Hematopoietic multipotent progenitor cell (in vitro differentiated cells): ENCODE data around the gene SPAG9. TPM values are rescaled to one million over a fixed set of nuclear protein-coding genes. Genes with fewer than 3 reads are reported as not detected.
"Not testable (repeated sequence)": the region's sequence is repeated elsewhere in the genome, so short reads cannot be mapped to it uniquely, and the experiment has no call there.

Experiments
- DNase-seq, 3 donors: peaks; one replicate each; pipeline ENCODE4 v3.0.0-alpha.2; 2011 to 2015; ENCODE audit warnings: low read depth in 2 of 3, low spot score in 2 of 3
- total RNA-seq: library from RNA; depleted of rRNA; stranded (reverse); fragments of >200 nt; gene quantifications from one replicate; pipeline ENCODE4 v1.2.3, GENCODE V29; 2012

SPAG9 gene
- total RNA-seq, 1 donor, result 52.0 TPM

DNA sequence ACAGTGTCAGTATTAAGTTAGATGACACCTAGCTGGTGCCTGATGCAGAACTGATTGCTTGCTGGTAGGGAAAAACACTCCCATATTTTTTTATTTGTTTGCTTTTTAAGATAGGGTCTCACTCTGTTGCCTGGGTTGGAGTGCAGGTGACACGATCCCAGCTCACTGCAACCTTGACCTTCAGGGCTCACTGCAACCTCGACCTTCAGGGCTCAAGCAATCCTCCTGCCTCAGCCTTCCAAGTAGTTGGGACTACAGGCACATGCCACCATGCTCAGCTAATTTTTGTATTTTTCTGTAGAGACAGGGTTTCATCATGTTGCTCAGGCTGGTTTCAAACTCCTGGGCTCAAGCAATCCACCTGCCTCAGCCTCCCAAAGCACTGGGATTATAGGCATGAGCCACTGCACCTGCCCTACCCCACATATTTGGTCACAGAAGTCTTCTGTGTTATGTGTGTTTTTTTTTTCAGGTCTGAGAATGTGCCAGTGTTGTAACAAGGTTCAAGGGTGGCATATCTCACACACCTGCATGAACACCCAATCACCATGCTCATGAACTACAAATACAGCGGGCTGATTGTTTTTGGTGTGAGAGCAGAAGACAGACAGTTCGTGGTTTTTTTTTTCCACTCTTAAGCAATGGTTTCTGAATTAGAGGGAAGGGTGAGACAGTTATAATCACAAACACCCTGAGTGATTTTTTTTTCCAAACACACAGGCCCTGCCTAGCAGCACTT, 22.8 kb downstream of the SPAG9 start:
- no peak for DNase-seq

DNA sequence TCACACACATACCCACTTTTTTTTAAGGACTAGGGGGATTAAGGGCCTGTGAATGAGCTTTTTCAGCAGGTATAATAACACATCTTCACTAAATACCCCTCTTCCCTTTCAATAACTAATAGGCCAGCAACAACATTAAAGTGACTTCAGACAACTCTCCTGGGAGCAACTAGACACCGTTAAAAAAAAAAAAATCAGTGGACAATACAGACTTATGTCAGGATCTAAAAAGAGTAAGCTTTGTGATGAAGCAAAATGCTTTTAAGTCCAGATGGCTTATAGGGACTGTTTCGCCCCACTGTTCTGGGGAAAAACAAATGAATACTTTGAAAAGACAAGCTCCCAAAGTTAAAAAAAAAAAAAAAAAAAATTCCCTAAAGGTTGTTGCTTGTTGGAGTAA, 29.0 kb downstream of the SPAG9 start:
- no peak for DNase-seq

DNA sequence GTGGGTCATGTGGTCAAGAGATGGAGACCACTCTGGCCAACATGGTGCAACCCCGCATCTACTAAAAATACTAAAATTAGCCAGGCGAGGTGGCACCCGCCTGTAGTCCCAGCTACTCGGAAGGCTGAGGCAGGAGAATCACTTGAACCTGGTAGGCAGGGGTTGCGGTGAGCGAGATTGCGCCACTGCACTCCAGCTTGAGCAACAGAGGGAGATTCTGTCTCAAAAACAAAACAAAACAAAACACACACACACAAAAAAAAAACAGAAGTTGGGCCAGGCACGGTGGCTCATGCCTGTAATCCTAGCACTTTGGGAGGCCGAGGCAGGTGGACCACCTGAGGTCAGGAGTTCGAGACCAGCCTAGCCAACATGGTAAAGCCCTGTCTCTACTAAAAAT, 31.8 kb downstream of the SPAG9 start:
- DNase-seq, result not testable (repeated sequence)

DNA sequence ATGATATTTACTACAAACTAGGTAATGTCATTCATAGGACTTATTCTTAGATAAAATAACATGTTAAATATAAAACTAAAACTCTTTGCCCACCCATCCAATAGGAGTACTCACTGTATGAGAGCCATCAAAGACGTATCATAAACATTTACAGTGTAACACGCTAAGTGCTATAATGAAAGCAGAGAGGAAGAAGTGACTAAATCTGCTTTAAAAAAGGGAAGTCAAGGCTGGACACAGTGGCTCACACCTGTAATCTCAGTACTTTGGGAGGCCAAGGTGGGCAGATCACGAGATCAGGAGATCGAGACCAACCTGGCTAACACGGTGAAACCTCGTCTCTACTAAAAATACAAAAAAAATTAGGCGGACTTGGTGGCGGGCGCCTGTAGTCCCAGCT, 32.4 kb downstream of the SPAG9 start:
- no peak for DNase-seq

DNA sequence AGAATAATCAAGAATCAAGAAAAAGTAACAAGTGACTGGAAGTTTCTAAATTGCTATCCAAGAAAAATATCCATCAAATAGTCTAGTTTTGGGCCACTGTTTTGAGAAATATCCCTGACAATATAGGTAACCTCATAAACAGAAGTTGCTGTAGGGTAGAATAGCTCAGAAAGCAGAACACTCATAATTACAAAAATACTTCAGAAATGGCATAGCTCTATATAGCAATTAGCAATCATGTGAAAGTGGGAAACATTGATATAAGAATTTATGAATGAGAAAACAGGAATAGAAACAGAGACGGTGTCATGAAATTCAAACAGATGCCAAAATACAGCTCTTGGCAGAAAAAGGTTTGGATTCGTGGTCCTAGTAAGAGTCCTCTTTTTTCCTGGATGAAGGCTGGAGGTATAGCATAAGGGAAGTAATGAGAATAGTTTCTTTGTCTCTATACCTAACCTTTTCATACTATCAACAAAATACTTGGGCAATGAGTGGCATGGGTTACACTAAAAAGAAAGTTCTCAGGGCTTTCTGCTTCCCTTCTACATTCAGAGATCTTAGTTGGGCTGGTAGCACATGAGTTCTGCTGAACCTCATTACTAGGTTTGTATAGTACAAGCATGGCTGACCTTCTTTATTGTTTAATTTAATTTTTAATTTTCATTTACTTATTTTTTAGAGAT, 33.5 kb downstream of the SPAG9 start:
- DNase-seq, result no peak

DNA sequence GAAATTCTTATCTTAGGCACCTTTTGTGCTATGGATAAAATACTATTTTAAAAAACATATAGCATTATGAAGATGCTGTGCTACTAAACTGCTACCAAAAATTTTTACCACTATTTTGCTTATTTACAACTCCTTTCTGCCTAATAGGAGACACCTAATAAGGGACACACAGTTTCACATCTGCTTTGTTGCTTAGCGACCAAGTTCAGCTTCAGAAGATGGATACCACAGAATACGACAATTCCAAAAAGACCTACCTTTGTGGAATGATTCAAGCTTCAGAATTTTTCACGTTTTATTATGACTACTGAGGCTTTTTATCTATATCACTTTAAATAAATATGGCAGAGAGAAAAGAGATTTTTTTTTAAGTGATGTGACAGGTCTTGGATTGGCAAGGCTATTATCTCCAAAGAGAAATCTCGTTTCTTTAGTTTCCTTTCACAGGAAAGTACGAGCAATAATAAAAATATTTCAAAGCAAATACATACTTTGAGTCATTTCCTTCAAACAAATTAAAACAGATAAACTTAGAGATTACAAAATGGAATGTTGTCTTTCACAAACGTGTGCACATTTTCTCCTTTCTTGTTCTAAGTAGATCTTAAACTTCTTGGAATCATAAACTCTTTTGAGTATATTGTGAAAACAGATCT, 35.4 kb downstream of the SPAG9 start:
- DNase-seq, result no peak

DNA sequence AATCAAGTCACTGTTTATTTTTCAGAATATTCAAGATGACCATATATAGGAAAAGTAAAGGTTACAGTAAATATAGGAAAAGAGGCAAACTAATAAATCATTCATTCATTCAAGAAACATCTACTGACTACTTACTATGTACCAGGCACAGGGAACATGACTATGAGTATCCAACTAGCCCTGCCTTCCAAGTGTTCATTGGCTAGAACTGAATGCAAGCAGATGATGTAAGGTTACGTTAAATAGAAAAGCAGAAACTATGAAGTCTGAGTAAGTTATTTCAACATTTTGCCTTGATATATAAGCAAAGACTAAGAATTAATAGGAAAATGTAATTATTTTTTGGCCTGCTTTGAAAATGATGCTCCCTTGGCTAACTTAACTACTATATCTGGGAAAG, 36.7 kb downstream of the SPAG9 start:
- no peak for DNase-seq

DNA sequence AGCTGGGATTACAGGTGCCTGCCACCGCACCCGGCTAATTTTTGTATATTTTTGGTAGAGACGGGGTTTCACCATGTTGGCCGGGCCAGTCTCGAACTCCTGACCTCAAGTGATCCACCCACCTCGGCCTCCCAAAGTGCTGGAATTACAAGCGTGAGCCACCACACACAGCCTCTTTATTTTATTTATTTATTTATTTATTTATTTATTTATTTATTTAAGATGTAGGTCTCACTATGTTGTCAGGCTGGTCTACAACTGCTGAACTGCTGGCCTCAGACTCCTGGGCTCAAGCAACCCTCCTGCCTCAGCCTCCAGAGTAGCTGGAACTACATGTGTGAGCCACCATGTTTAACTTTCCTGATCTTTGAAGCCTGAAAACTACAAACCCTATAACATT, 37.3 kb downstream of the SPAG9 start:
- not testable (repeated sequence) for DNase-seq

DNA sequence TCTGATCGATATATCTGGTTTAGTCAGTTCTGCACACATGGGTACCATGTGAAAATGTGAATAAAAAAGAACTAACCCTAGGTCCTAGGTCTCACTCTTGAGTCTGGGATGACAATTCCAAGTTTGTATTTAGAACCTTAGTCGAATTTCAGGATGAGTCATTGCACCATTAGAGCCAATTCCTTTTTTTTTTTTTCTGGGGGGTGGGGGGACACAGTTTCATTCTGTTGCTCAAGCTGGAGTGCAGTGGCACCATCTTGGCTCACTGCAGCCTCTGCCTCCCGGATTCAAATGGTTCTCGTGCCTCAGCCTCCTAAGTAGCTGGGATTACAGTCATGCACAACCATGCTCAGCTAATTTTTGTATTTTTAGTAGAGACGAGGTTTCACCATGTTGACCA, 41.6 kb downstream of the SPAG9 start:
- DNase-seq, result no peak

DNA sequence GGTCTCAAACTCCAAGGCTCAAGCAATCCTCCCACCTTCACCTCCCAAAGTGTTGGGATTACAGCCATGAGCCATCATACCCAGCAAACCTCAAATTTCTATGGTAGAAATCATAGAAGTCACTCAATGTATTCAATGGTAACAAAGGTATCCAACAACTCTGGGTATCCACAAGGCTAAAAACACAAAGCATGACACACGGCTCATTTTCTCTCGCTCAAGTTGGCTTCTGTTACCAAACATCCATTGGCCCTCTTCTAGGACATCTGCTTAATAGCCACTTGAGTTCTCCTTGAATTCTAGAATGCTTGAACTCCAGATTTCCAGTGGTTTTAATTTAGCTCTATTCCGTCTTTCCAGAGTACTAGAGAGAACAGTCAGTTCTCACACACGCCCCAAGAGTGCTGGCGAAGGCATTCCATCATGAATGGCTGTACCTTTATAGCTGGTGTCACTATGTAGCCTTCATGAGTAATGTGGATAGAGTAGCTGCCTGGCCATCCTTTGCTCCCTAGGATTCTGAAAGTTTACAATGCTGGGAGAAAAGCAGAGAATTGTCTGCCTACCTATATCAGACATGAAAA, 42.6 kb downstream of the SPAG9 start:
- DNase-seq, result no peak

DNA sequence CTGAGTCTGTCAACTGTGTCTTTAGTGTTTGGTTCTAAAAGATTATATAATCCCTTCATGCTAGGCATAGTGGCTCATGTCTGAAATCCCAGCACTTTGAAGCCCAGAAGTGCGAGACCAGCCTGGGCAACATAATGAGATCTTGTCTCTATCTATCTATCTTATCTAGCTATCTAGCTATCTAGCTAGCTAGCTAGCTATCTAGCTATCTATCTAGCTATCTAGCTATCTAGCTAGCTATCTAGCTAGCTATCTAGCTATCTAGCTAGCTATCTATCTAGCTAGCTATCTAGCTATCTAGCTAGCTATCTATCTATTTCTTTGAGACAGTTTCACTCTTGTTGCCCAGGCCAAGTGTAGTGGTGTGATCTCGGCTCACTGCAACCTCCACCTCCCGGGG, 43.8 kb downstream of the SPAG9 start:
- DNase-seq, result no peak

DNA sequence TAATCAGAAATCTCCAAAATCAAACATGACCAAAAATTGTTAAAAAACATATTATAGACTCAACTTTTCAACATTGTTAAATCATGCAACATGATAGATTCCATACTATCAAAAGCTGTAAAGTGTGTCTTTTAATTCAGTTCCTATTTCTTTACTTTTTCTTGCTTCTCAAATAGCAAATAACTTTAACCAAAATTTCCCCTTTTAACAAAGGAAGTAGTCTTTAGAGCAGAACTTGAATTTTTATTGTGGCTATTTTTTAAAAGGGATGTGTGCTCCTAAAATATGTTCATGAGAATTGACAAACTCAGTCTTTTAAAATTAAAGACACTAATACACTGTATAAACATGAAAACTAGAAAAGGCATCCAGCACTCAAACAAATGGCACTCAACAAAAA, 49.1 kb downstream of the SPAG9 start:
- DNase-seq, result no peak

DNA sequence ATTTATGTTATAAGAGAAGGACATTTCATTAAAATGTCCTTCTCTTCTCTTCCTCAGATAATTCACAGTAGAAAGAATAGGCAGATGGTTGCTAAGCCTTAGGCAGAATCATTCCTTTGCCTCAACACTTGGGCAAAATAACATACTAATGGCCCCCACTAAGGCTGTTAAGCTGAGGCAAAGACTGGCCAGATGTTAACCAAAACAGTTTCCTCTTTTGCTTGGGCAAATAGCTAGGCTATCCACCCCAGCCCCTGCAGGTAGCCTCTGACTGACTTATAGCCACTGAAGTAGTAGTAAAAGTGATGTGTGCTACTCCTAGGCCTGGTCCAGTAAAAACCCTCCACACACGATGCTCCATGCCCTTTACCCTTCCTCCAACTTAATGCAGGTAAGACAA, 55.2 kb downstream of the SPAG9 start:
- DNase-seq, result peak in 1 of 3 donors; percentile 27

DNA sequence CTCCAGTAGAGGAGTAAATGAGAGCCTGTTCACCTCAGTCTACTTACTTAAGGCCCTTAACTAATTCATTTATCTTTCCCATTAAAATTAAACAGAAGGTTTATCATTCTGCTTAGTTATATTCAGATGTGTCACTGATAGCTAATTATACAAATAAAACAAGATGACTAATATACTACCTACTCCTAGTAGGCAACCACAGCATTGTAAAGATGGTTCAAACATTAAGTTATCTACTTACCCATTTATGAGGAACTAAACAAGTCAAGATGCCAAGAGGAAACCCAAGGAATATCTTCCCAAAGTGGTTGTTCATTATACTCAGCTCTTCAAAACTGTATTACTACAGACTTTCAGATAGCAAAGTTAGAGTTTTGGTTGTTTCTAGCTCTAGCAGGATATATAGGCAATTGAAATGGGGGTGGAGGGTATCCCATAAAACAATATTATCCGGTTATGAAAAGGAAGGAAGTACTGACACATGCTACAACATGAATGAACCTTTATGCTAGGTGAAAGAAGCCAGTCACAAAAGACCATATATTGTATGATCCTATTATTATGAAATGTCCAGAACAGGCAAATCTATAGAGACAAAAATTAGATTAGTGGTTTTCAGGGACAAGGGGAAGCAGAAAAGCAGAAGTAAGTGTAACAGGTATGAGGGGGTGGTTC, 56.5 kb downstream of the SPAG9 start:
- no peak for DNase-seq

DNA sequence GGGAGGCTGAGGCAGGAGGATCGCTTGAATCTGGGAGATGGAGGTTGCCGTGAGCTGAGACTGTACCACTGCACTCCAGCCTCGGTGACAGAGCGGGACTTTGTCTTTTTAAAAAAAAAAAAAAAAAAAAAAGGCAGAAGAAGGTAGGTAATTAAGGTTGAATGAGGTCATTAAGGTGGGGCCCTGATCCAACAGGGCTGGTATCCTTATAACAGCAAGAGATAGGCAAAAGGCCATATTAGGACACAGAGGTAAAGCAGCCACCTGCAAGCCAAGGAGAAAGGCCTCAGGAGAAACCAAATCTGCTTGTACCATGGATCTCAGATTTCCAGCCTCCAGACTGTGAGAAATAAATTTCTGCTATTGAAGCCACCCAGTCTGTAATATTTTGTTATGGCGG, 60.3 kb downstream of the SPAG9 start:
- no peak for DNase-seq

DNA sequence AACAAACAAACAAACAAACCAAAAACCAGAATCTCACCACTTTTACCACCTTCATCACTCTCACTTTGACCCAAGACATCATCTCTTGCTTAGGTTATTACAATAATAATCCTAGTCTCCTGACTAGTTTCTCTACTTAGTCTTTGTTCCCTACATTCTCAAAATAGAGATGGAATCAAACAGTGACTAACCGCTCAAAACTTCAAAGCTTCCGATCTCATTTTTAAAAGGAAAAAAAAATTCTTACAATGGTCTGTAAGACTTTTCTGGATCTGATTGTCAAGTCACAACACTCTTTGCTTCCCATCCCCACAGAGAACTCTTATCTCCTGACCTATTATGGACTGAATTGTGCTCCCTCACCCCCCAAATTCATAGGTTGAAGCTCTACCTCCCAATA, 60.9 kb downstream of the SPAG9 start:
- DNase-seq, result no peak

DNA sequence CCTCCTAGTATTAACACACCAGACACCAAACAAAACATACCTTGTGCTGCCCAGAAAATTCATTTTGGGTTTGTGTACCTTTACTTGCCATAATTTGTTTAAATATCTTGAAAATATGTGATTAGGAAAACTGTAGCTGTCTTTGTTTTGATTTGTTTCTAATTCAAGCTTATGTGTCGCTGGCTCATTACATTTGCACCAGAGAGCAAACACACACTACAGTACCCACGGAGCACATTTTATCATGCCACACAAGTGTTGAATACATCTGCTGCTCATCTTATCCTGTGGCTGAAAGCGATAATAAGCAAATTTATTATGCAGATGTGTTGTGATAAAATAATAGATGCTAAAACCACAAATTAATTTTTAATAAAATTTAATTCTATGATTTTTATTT, 63.1 kb downstream of the SPAG9 start:
- DNase-seq, result no peak

DNA sequence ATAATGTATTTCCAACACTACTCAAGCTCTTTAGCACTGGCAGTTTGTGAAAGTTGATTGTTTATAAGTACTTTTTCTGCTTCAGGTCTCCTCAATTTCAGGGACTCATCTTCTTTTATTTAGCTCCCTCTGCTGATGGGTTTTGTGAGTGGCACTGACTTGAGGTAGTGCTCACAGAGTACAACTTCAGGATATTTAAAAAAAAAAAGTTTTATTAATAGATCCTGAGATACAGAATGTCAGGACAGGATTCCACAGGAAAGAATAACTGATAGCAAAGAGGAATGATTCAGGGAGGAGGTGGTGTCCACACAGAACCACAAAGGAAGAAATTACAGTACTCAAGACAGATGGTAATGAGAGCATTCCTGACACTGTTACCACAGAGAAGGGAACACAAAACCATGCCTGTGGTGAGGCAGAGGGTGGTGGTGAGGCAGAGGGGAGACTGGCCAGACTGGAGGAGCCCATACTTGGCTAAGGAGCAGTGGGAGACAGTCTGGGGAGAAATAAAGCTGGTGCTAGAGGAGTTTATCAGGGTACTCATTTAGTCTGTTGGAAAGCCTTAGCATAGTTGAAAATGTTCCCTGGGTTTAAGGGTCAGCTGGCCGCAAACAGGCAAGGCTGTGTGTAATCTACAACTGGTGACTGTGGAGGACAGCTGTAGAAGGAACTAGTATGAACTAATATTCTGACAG, 63.7 kb downstream of the SPAG9 start:
- peak in 2 of 3 donors; percentile 53 to 89 for DNase-seq

DNA sequence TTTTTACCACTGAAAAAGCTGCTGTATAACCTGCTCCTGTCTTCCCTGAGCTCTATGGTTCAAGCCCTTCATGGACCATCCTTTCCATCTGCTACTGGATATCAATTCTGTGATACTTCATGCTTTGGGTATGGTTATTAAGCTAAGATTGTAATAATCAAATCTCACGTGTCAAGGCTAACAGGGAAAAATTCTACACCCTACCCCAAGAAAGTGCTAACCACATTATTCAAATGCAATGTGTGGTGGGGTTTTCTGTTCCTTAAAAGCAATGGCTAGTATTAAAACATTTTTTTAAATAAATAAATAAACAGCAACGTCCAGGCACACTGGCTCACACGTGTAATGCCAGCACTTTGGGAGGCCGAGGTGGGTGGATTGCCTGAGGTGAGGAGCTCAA, 65.9 kb downstream of the SPAG9 start:
- DNase-seq, result no peak

DNA sequence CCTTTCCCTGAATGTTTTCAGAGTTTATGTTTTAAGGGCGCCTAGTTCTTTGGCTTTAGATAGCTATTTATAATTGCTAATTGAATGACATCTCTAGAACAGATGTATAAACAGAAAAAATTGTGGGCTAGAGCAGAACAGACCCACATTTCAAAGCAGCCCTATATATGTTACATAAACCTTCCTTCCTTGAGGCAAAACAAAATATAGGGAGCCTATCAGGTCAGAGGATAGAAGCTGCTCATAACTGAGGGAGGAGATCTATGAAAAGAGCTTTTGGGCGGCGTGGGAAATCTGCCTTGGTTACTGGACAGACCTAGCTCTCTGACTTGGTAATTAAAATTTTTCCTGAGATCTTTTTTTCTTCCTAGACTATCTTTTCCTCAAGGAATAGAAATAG, 68.4 kb downstream of the SPAG9 start:
- DNase-seq, result no peak
